SK-N-MC (cell line): ENCODE measurements around the gene ENPP4.

Experiments used
- DNase-seq: peaks from one replicate; pipeline ENCODE4 v3.0.0-alpha.2; 2011; ENCODE audit warnings: low read depth, low spot score
- H3K27ac ChIP-seq: fragments of 200-600 bp; sonication (generic); 2 replicates; pipeline ENCODE4 v1.5.1; 2016; ENCODE audit warnings: mixed run types
- H3K36me3 ChIP-seq: fragments of 200-600 bp; sonication (generic); 2 replicates; pipeline ENCODE4 v1.6.1; 2017; ENCODE audit warnings: antibody characterized with exemption, low read length, mixed read lengths; ENCODE audit not compliant: insufficient read depth
- H3K4me3 ChIP-seq: fragments of 200-600 bp; sonication (generic); 2 replicates; pipeline ENCODE4 v1.5.1; 2016
- H3K9ac ChIP-seq: fragments of 200-600 bp; sonication (generic); 2 replicates; pipeline ENCODE4 v1.8.0; 2017; ENCODE audit warnings: mixed run types, mixed read lengths; ENCODE audit not compliant: insufficient read length
- H3K9me3 ChIP-seq: fragments of 200-600 bp; sonication (generic); 2 replicates; pipeline ENCODE4 v1.6.1; 2017; ENCODE audit warnings: low read depth, mild to moderate bottlenecking, antibody characterized with exemption, low read length, moderate library complexity, mixed read lengths
- EZH2 ChIP-seq: fragments of 200-600 bp; sonication (generic); IDR thresholded peaks from one replicate; pipeline ENCODE4 v1.6.1; 2017; ENCODE audit warnings: antibody characterized with exemption
- FOXP2 ChIP-seq: optimal IDR thresholded peaks from 2 replicates; pipeline ENCODE3; 2011; ENCODE audit warnings: mild to moderate bottlenecking, moderate library complexity; ENCODE audit not compliant: insufficient read depth; ENCODE audit errors: extremely low read length, control extremely low read depth
- POLR2AphosphoS5 ChIP-seq: IDR thresholded peaks from 2 replicates; pipeline ENCODE4 v1.6.1; 2012; ENCODE audit warnings: mild to moderate bottlenecking, low read depth, low read length, borderline replicate concordance

Gene ENPP4

GRCh38 chr6:46156701-46157100 lies 26.9 kb downstream of the ENPP4 start:
- no peak for DNase-seq
- no peaks in the 10 kb centered on the region for H3K9me3 ChIP-seq
- TF ChIP-seq FOXP2 = no peak
- TF ChIP-seq POLR2AphosphoS5 = no peak
- no peak for TF ChIP-seq EZH2
- H3K36me3 ChIP-seq = no peaks in the 10 kb centered on the region
- H3K27ac ChIP-seq = no peak overlapping the region
- no peak overlapping the region for H3K4me3 ChIP-seq
- no peak overlapping the region for H3K9ac ChIP-seq

GRCh38 chr6:46159229-46159628 lies 29.4 kb downstream of the ENPP4 start:
- TF ChIP-seq POLR2AphosphoS5 (no peak), FOXP2 (no peak), EZH2 (no peak)
- Histone ChIP-seq H3K9me3 (no peaks in the 10 kb centered on the region), H3K27ac (no peak overlapping the region), H3K4me3 (no peak overlapping the region), H3K9ac (no peak overlapping the region), H3K36me3 (no peaks in the 10 kb centered on the region)
- no peak for DNase-seq

GRCh38 chr6:46160102-46160501 lies 30.3 kb downstream of the ENPP4 start:
- no peak overlapping the region for H3K9ac ChIP-seq
- H3K9me3 ChIP-seq = no peaks in the 10 kb centered on the region
- H3K36me3 ChIP-seq = no peaks in the 10 kb centered on the region
- DNase-seq = no peak
- H3K4me3 ChIP-seq = no peak overlapping the region
- TF ChIP-seq POLR2AphosphoS5 = no peak
- no peak for TF ChIP-seq FOXP2
- TF ChIP-seq EZH2 = no peak
- H3K27ac ChIP-seq = no peak overlapping the region

GRCh38 chr6:46170357-46171289 lies 40.8 kb downstream of the ENPP4 start, which contains the start of gene ENPP5:
Gene ENPP5, minus strand, starts transcription at chr6:46170980. Its CDS starts 2,718 bp downstream, at chr6:46168262.
- H3K9me3 ChIP-seq = no peaks in the 10 kb centered on the region
- TF ChIP-seq EZH2 (no peak), POLR2AphosphoS5 (no peak), FOXP2 (no peak)
- no peak for DNase-seq
- H3K36me3 ChIP-seq = no peaks in the 10 kb centered on the region
- H3K27ac ChIP-seq = no peak within 1 kb of the TSS
- no peak within 1 kb of the TSS for H3K4me3 ChIP-seq
- no peak within 1 kb of the TSS for H3K9ac ChIP-seq

GRCh38 chr6:46172176-46172575 lies 42.4 kb downstream of the ENPP4 start:
- Histone ChIP-seq H3K9ac (no peak overlapping the region), H3K36me3 (no peaks in the 10 kb centered on the region), H3K27ac (no peak overlapping the region), H3K9me3 (no peaks in the 10 kb centered on the region), H3K4me3 (no peak overlapping the region)
- DNase-seq = no peak
- TF ChIP-seq FOXP2 (no peak), EZH2 (no peak), POLR2AphosphoS5 (no peak)

- Histone ChIP-seq H3K36me3 (no peaks in the 10 kb centered on the region), H3K9ac (no peak overlapping the region), H3K27ac (no peak overlapping the region), H3K9me3 (no peaks in the 10 kb centered on the region), H3K4me3 (no peak overlapping the region)
- TF ChIP-seq FOXP2 (no peak), EZH2 (no peak), POLR2AphosphoS5 (no peak)
- DNase-seq = no peak
Measured at GRCh38 chr6:46174904-46175303, 45.1 kb downstream of the ENPP4 start.

GRCh38 chr6:46175446-46175845 lies 45.7 kb downstream of the ENPP4 start:
- Histone ChIP-seq H3K36me3 (no peaks in the 10 kb centered on the region), H3K27ac (no peak overlapping the region), H3K9me3 (no peaks in the 10 kb centered on the region), H3K9ac (no peak overlapping the region), H3K4me3 (no peak overlapping the region)
- TF ChIP-seq EZH2 (no peak), POLR2AphosphoS5 (no peak), FOXP2 (no peak)
- DNase-seq = no peak

GRCh38 chr6:46175976-46176375 lies 46.2 kb downstream of the ENPP4 start:
- Histone ChIP-seq H3K4me3 (no peak overlapping the region), H3K36me3 (no peaks in the 10 kb centered on the region), H3K27ac (no peak overlapping the region), H3K9ac (no peak overlapping the region), H3K9me3 (no peaks in the 10 kb centered on the region)
- no peak for TF ChIP-seq EZH2
- TF ChIP-seq FOXP2 = no peak
- no peak for TF ChIP-seq POLR2AphosphoS5
- DNase-seq = no peak

- Histone ChIP-seq H3K36me3 (no peaks in the 10 kb centered on the region), H3K9me3 (no peaks in the 10 kb centered on the region), H3K4me3 (no peak overlapping the region), H3K9ac (no peak overlapping the region), H3K27ac (no peak overlapping the region)
- TF ChIP-seq POLR2AphosphoS5 (no peak), FOXP2 (no peak), EZH2 (no peak)
- no peak for DNase-seq
Measured at GRCh38 chr6:46184114-46184513, 54.3 kb downstream of the ENPP4 start.

GRCh38 chr6:46186583-46186982 lies 56.8 kb downstream of the ENPP4 start:
- TF ChIP-seq FOXP2 (no peak), EZH2 (no peak), POLR2AphosphoS5 (no peak)
- H3K4me3 ChIP-seq = no peak overlapping the region

More at GRCh38 chr6:46186583-46186982, 56.8 kb downstream of the ENPP4 start:
- no peaks in the 10 kb centered on the region for H3K9me3 ChIP-seq
- no peak overlapping the region for H3K9ac ChIP-seq
- no peak overlapping the region for H3K27ac ChIP-seq
- H3K36me3 ChIP-seq = no peaks in the 10 kb centered on the region
- no peak for DNase-seq
